H1 (cell line): ENCODE results near the gene PRELID1. TPM values are rescaled to one million over a fixed set of nuclear protein-coding genes. Genes with fewer than 3 reads are reported as not detected.

ENCODE experiments used
- CTCF ChIA-PET: fragments of 300-600 bp; sonication (Branson Sonifier 250); formaldehyde crosslinking; loops from one replicate; lab custom pipeline; 2021; ENCODE audit not compliant: partially characterized antibody; lab: Charles Lee
- POLR2A ChIA-PET: fragments of 300-600 bp; sonication (Branson Sonifier 250); formaldehyde crosslinking; loops from one replicate; lab custom pipeline; 2021; ENCODE audit warnings: inconsistent platforms; ENCODE audit not compliant: partially characterized antibody; lab: Charles Lee
- DNase-seq, 2 experiments: peaks; one replicate each; pipeline versions ENCODE4 v3.0.0 to v3.0.0-alpha.2; 2010 to 2022; ENCODE audit warnings: low spot score in 2 of 2, low read depth in 1 of 2, mixed read lengths in 1 of 2
- FAIRE-seq: peaks from 2 replicates; lab custom pipeline; 2011; peaks lifted over from hg19 to GRCh38; lab: Jason Lieb, UNC
- H2AFZ ChIP-seq: 2 replicates; pipeline ENCODE4 v1.8.1; 2012; ENCODE audit warnings: low read length, inconsistent platforms
- H2AK5ac ChIP-seq: 2 replicates; pipeline ENCODE4 v1.6.1; 2013; ENCODE audit warnings: low read depth, low read length
- H2BK120ac ChIP-seq: replicated peaks from 2 replicates; pipeline ENCODE3; 2013; ENCODE audit warnings: low read depth, low read length, inconsistent platforms
- H2BK12ac ChIP-seq: 2 replicates; pipeline ENCODE4 v1.6.1; 2013; ENCODE audit warnings: low read depth, low read length
- H2BK15ac ChIP-seq: 2 replicates; pipeline ENCODE4 v1.6.1; 2013; ENCODE audit warnings: low read length
- H2BK20ac ChIP-seq: 2 replicates; pipeline ENCODE4 v1.6.1; 2013; ENCODE audit warnings: low read length
- H2BK5ac ChIP-seq: 2 replicates; pipeline ENCODE4 v1.6.1; 2013; ENCODE audit warnings: low read depth, low read length
- H3K14ac ChIP-seq: 2 replicates; pipeline ENCODE4 v1.6.1; 2013; ENCODE audit warnings: inconsistent platforms; ENCODE audit not compliant: insufficient read length
- H3K18ac ChIP-seq: 2 replicates; pipeline ENCODE4 v1.6.1; 2013; ENCODE audit warnings: low read length; ENCODE audit errors: extremely low read depth
- H3K23ac ChIP-seq: 2 replicates; pipeline ENCODE4 v1.6.1; 2013; ENCODE audit warnings: inconsistent platforms; ENCODE audit not compliant: insufficient read length
- H3K23me2 ChIP-seq: 2 replicates; pipeline ENCODE4 v1.6.1; 2013; ENCODE audit warnings: low read depth, low read length
- H3K27ac ChIP-seq: 2 replicates; pipeline ENCODE4 v1.6.1; 2011; ENCODE audit warnings: low read depth, low read length, inconsistent platforms
- H3K27me3 ChIP-seq, 4 experiments: replicated peaks in 1 of 4; 1 replicate in 1 of 4; 2 replicates in 3 of 4; pipeline versions ENCODE4 v1.6.1 to v1.8.1; 2011 to 2013; ENCODE audit warnings: low read length in 3 of 4, mild to moderate bottlenecking in 3 of 4, inconsistent platforms in 2 of 4, mixed read lengths in 2 of 4, moderate library complexity in 1 of 4; ENCODE audit not compliant: control insufficient read depth in 3 of 4, insufficient read depth in 3 of 4; ENCODE audit errors: extremely low read depth in 1 of 4
- H3K36me3 ChIP-seq, 4 experiments: 2 replicates each; pipeline versions ENCODE4 v1.6.1 to v1.8.1; 2011 to 2013; ENCODE audit warnings: mild to moderate bottlenecking in 4 of 4, low read length in 3 of 4, moderate library complexity in 2 of 4, control low read depth in 1 of 4, inconsistent platforms in 1 of 4; ENCODE audit not compliant: insufficient read depth in 4 of 4, control insufficient read depth in 2 of 4
- H3K4ac ChIP-seq: replicated peaks from 2 replicates; pipeline ENCODE3; 2013; ENCODE audit warnings: low read length, low read depth, mixed read lengths, inconsistent platforms; ENCODE audit not compliant: insufficient read length
- H3K4me1 ChIP-seq, 4 experiments: replicated peaks in 1 of 4; 1 replicate in 1 of 4; 2 replicates in 3 of 4; pipeline versions ENCODE4 v1.6.1 to v1.8.1; 2011 to 2013; ENCODE audit warnings: low read length in 3 of 4, inconsistent platforms in 2 of 4, mixed read lengths in 1 of 4; ENCODE audit not compliant: insufficient read depth in 4 of 4, control insufficient read depth in 3 of 4
- H3K4me2 ChIP-seq, 2 experiments: 2 replicates each; pipeline versions ENCODE4 v1.6.1 to v1.8.1; 2011 to 2013; ENCODE audit warnings: low read depth in 2 of 2, low read length in 2 of 2, control low read depth in 1 of 2, inconsistent platforms in 1 of 2, mild to moderate bottlenecking in 1 of 2; ENCODE audit not compliant: insufficient read depth in 1 of 2
- H3K4me3 ChIP-seq, 4 experiments: fragments of 200-600, 300-600 bp in 1 of 4; sonication (generic), shearing (Covaris generic), sonication (Bioruptor Twin) in 1 of 4; 2 replicates each; pipeline versions ENCODE4 v1.5.1 to v1.8.1; 2011 to 2016; ENCODE audit warnings: low read length in 4 of 4, low read depth in 3 of 4, control low read depth in 2 of 4, inconsistent platforms in 2 of 4, mild to moderate bottlenecking in 2 of 4, mixed read lengths in 1 of 4, moderate library complexity in 1 of 4; ENCODE audit not compliant: insufficient read depth in 2 of 4; ENCODE audit errors: extremely low read depth in 1 of 4
- H3K56ac ChIP-seq: replicated peaks from 2 replicates; pipeline ENCODE3; 2013; ENCODE audit warnings: low read depth, mild to moderate bottlenecking, mixed read lengths, low read length, inconsistent platforms; ENCODE audit not compliant: insufficient read length
- H3K79me1 ChIP-seq: 2 replicates; pipeline ENCODE4 v1.6.1; 2013; ENCODE audit warnings: low read depth, low read length, control low read depth
- H3K79me2 ChIP-seq, 2 experiments: 2 replicates each; pipeline versions ENCODE4 v1.6.1 to v1.8.1; 2012 to 2013; ENCODE audit warnings: low read length in 2 of 2, mild to moderate bottlenecking in 2 of 2, inconsistent platforms in 1 of 2; ENCODE audit not compliant: insufficient read depth in 2 of 2, control insufficient read depth in 1 of 2
- H3K9ac ChIP-seq, 4 experiments: replicated peaks in 1 of 4; 1 replicate in 1 of 4; 2 replicates in 3 of 4; pipeline versions ENCODE4 v1.6.1 to v1.8.1; 2011 to 2013; ENCODE audit warnings: low read depth in 3 of 4, low read length in 3 of 4, control low read depth in 2 of 4, mild to moderate bottlenecking in 2 of 4, moderate library complexity in 2 of 4, inconsistent platforms in 1 of 4; ENCODE audit errors: extremely low read depth in 1 of 4
- H3K9me3 ChIP-seq, 2 experiments: 2 replicates each; pipeline versions ENCODE4 v1.6.1 to v1.8.1; 2012 to 2013; ENCODE audit warnings: mild to moderate bottlenecking in 2 of 2, moderate library complexity in 2 of 2, control low read depth in 1 of 2, inconsistent platforms in 1 of 2, low read depth in 1 of 2, low read length in 1 of 2, mixed read lengths in 1 of 2; ENCODE audit not compliant: insufficient read depth in 2 of 2
- H4K20me1 ChIP-seq, 2 experiments: replicated peaks in 1 of 2; 2 replicates each; pipeline versions ENCODE3 to v1.8.1; 2011 to 2013; ENCODE audit warnings: inconsistent platforms in 2 of 2, low read length in 2 of 2, mild to moderate bottlenecking in 1 of 2; ENCODE audit not compliant: insufficient read depth in 2 of 2, control insufficient read depth in 1 of 2
- H4K5ac ChIP-seq: 2 replicates; pipeline ENCODE4 v1.6.1; 2013; ENCODE audit warnings: low read length, low read depth, mixed read lengths, inconsistent platforms; ENCODE audit not compliant: insufficient read length
- H4K8ac ChIP-seq: 2 replicates; pipeline ENCODE4 v1.8.0; 2013; ENCODE audit warnings: mild to moderate bottlenecking, moderate library complexity, low read length, inconsistent platforms; ENCODE audit not compliant: insufficient read depth; ENCODE audit errors: extremely low read depth
- H4K91ac ChIP-seq: replicated peaks from 2 replicates; pipeline ENCODE3; 2013; ENCODE audit warnings: low read length, mixed read lengths, inconsistent platforms; ENCODE audit not compliant: insufficient read length
- ATF3 ChIP-seq: IDR thresholded peaks from 2 replicates; pipeline ENCODE4 v1.6.1; 2011; ENCODE audit warnings: low read depth, mild to moderate bottlenecking, low read length; ENCODE audit not compliant: insufficient read depth
- BRCA1 ChIP-seq: IDR thresholded peaks from 2 replicates; pipeline ENCODE4 v1.6.1; 2012; ENCODE audit warnings: low read depth, low read length, improper control_type of control experiment
- FOSL1 ChIP-seq: IDR thresholded peaks from 2 replicates; pipeline ENCODE4 v1.6.1; 2011; ENCODE audit warnings: mild to moderate bottlenecking, low read depth, low read length, moderate library complexity; ENCODE audit not compliant: insufficient read depth
- POLR2A ChIP-seq, 2 experiments: IDR thresholded peaks; 1 replicate in 1 of 2; 2 replicates in 1 of 2; pipeline ENCODE4 v1.6.1; 2011; ENCODE audit warnings: low read depth in 2 of 2, low read length in 2 of 2, mild to moderate bottlenecking in 2 of 2; ENCODE audit errors: control extremely low read depth in 1 of 2
- RNF2 ChIP-seq: fragments of 200-900, 300-1000 bp; sonication (generic); IDR thresholded peaks from 2 replicates; pipeline ENCODE4 v1.7.1; 2016; ENCODE audit warnings: borderline replicate concordance, low read depth, mild to moderate bottlenecking, antibody characterized with exemption, low read length; ENCODE audit not compliant: poor library complexity, severe bottlenecking; ENCODE audit errors: missing control alignments
- SAP30 ChIP-seq: fragments of 300-600 bp; sonication (generic); IDR thresholded peaks from 2 replicates; pipeline ENCODE4 v1.7.1; 2012; ENCODE audit warnings: low read length, moderate library complexity, mild to moderate bottlenecking, inconsistent platforms; ENCODE audit not compliant: insufficient read depth, insufficient replicate concordance
- SIRT6 ChIP-seq: IDR thresholded peaks from one replicate; pipeline ENCODE4 v1.7.1; 2012; ENCODE audit warnings: low read length, inconsistent platforms
- TCF12 ChIP-seq: IDR thresholded peaks from 2 replicates; pipeline ENCODE4 v1.6.1; 2011; ENCODE audit warnings: low read depth, mild to moderate bottlenecking, low read length
- WGBS, 2 experiments: shearing (Covaris generic) in 1 of 2; methylation state at CpG; one replicate each; pipeline versions ENCODE4 v1.1.6 to v1.1.7; 2013 to 2015; ENCODE audit warnings: low lambda C conversion rate in 2 of 2, mixed read lengths in 2 of 2, inconsistent platforms in 1 of 2, low coverage in 1 of 2, missing lambda C conversion rate in 1 of 2; ENCODE audit not compliant: insufficient replicate concordance in 2 of 2, insufficient coverage in 1 of 2, insufficient read length in 1 of 2; ENCODE audit errors: extremely low coverage in 1 of 2, missing lambda C conversion rate in 1 of 2; 5-methylcytosine and 5-hydroxymethylcytosine counted together
- polyA plus RNA-seq, 7 experiments: library from polyadenylated mRNA; depleted of rRNA in 3 of 7; stranded (reverse) in 5 of 7; unstranded in 2 of 7; fragments of >200 nt in 5 of 7; fragments of 200-250 nt in 2 of 7; gene quantifications; 1 replicate in 5 of 7; 2 replicates in 1 of 7; 4 replicates in 1 of 7; pipeline versions ENCODE4 v1.2.1 to v1.2.3, GENCODE V29; 2011 to 2013; ENCODE audit warnings: missing spikeins in 2 of 7, mixed read lengths in 2 of 7
- total RNA-seq: library from RNA; stranded (reverse); fragmentation: NEBNext Ultra II Directional; extraction: Animal tissue kit (Norgen Biotek cat#: 25700); gene quantifications from 2 replicates; pipeline ENCODE4 v1.2.1, GENCODE V29; 2021

The PRELID1 gene
- total and polyA plus RNA-seq, 2 of the 8 experiments (the other 6 are each of a cell fraction or from before 2014, with no cell fraction given): 272 to 428 TPM

- no peak for FAIRE-seq
- TF ChIP-seq TCF12 (no peak), POLR2A (IDR thresholded peaks at IDR 0.05; ENCODE audit: control extremely low read depth in 1 of 2, low read depth in 2 of 2, low read length in 2 of 2) (no peak), SIRT6 (no peak), RNF2 (no peak), SAP30 (no peak), ATF3 (no peak), FOSL1 (no peak), BRCA1 (no peak)
These were observed 30.0 kb downstream of the PRELID1 start for GRCh38 chr5:177333420-177334154.

More at GRCh38 chr5:177333420-177334154, 30.0 kb downstream of the PRELID1 start:
- no peak overlapping the region for H4K91ac ChIP-seq
- H3K4me1 ChIP-seq: peaks cover 0 to 3% (median 1%) of the 10 kb centered on the region in 4 experiments; a peak in 4 of 7 replicates
- no peak overlapping the region for H2BK12ac ChIP-seq
- no peak overlapping the region for H2BK120ac ChIP-seq
- ChIA-PET CTCF (interaction anchor here (0.5 to 10.3 kb wide), 4 partner anchors 17 to 1659 kb away, joined by 3 to 100 read pairs (median 10); no protein-coding TSS in a partner anchor), POLR2A (interaction anchor here (0.6 to 1.0 kb wide), 3 partner anchors 14 to 194 kb away, joined by 3 read pairs; no protein-coding TSS in a partner anchor)
- H3K27ac ChIP-seq: no peak overlapping the region
- H3K27me3 ChIP-seq: no peaks in the 10 kb centered on the region
- no peak overlapping the region for H2BK5ac ChIP-seq
- H3K4me3 ChIP-seq: no peak overlapping the region
- H3K14ac ChIP-seq: no peak overlapping the region
- H3K56ac ChIP-seq: no peak overlapping the region
- H3K79me1 ChIP-seq: peaks cover 2% of the 10 kb centered on the region; the same call in 1 of the 2 replicates
- no peak overlapping the region for H3K18ac ChIP-seq
- H3K9me3 ChIP-seq: no peaks in the 10 kb centered on the region
- no peak overlapping the region for H2BK20ac ChIP-seq
- no peak overlapping the region for H2BK15ac ChIP-seq
- peaks cover 19 to 37% (median 32%) of the 10 kb centered on the region in 4 experiments for H3K36me3 ChIP-seq
- WGBS, 2 experiments: 91% methylated on average over 15 of the region's 16 CpGs; no CpG with 5 or more reads in 1 of the 2 experiments
- no peak overlapping the region for H2AFZ ChIP-seq
- no peak overlapping the region for H3K9ac ChIP-seq
- DNase-seq: no peak
- H3K4ac ChIP-seq: no peak overlapping the region
- no peaks in the 10 kb centered on the region for H3K23me2 ChIP-seq
- H3K4me2 ChIP-seq: no peak overlapping the region
- H4K20me1 ChIP-seq: peaks cover 0 to 9% of the 10 kb centered on the region in 2 experiments
- no peak overlapping the region for H3K23ac ChIP-seq
- no peak overlapping the region for H4K8ac ChIP-seq
- H2AK5ac ChIP-seq: no peak overlapping the region
- no peaks in the 10 kb centered on the region for H3K79me2 ChIP-seq
- no peak overlapping the region for H4K5ac ChIP-seq
